H1 (cell line): ENCODE results near the gene PPP1R1C. TPM values are rescaled to one million over a fixed set of nuclear protein-coding genes. Genes with fewer than 3 reads are reported as not detected.

ENCODE experiments used
- CTCF ChIA-PET: fragments of 300-600 bp; sonication (Branson Sonifier 250); formaldehyde crosslinking; loops from one replicate; lab custom pipeline; 2021; ENCODE audit not compliant: partially characterized antibody; lab: Charles Lee
- POLR2A ChIA-PET: fragments of 300-600 bp; sonication (Branson Sonifier 250); formaldehyde crosslinking; loops from one replicate; lab custom pipeline; 2021; ENCODE audit warnings: inconsistent platforms; ENCODE audit not compliant: partially characterized antibody; lab: Charles Lee
- DNase-seq, 2 experiments: peaks; one replicate each; pipeline versions ENCODE4 v3.0.0 to v3.0.0-alpha.2; 2010 to 2022; ENCODE audit warnings: low spot score in 2 of 2, low read depth in 1 of 2, mixed read lengths in 1 of 2
- FAIRE-seq: peaks from 2 replicates; lab custom pipeline; 2011; peaks lifted over from hg19 to GRCh38; lab: Jason Lieb, UNC
- H2AFZ ChIP-seq: 2 replicates; pipeline ENCODE4 v1.8.1; 2012; ENCODE audit warnings: low read length, inconsistent platforms
- H2AK5ac ChIP-seq: 2 replicates; pipeline ENCODE4 v1.6.1; 2013; ENCODE audit warnings: low read depth, low read length
- H2BK120ac ChIP-seq: replicated peaks from 2 replicates; pipeline ENCODE3; 2013; ENCODE audit warnings: low read depth, low read length, inconsistent platforms
- H2BK12ac ChIP-seq: 2 replicates; pipeline ENCODE4 v1.6.1; 2013; ENCODE audit warnings: low read depth, low read length
- H2BK15ac ChIP-seq: 2 replicates; pipeline ENCODE4 v1.6.1; 2013; ENCODE audit warnings: low read length
- H2BK20ac ChIP-seq: 2 replicates; pipeline ENCODE4 v1.6.1; 2013; ENCODE audit warnings: low read length
- H2BK5ac ChIP-seq: 2 replicates; pipeline ENCODE4 v1.6.1; 2013; ENCODE audit warnings: low read depth, low read length
- H3K14ac ChIP-seq: 2 replicates; pipeline ENCODE4 v1.6.1; 2013; ENCODE audit warnings: inconsistent platforms; ENCODE audit not compliant: insufficient read length
- H3K18ac ChIP-seq: 2 replicates; pipeline ENCODE4 v1.6.1; 2013; ENCODE audit warnings: low read length; ENCODE audit errors: extremely low read depth
- H3K23ac ChIP-seq: 2 replicates; pipeline ENCODE4 v1.6.1; 2013; ENCODE audit warnings: inconsistent platforms; ENCODE audit not compliant: insufficient read length
- H3K23me2 ChIP-seq: 2 replicates; pipeline ENCODE4 v1.6.1; 2013; ENCODE audit warnings: low read depth, low read length
- H3K27ac ChIP-seq: 2 replicates; pipeline ENCODE4 v1.6.1; 2011; ENCODE audit warnings: low read depth, low read length, inconsistent platforms
- H3K27me3 ChIP-seq, 4 experiments: replicated peaks in 1 of 4; 1 replicate in 1 of 4; 2 replicates in 3 of 4; pipeline versions ENCODE4 v1.6.1 to v1.8.1; 2011 to 2013; ENCODE audit warnings: low read length in 3 of 4, mild to moderate bottlenecking in 3 of 4, inconsistent platforms in 2 of 4, mixed read lengths in 2 of 4, moderate library complexity in 1 of 4; ENCODE audit not compliant: control insufficient read depth in 3 of 4, insufficient read depth in 3 of 4; ENCODE audit errors: extremely low read depth in 1 of 4
- H3K36me3 ChIP-seq, 4 experiments: 2 replicates each; pipeline versions ENCODE4 v1.6.1 to v1.8.1; 2011 to 2013; ENCODE audit warnings: mild to moderate bottlenecking in 4 of 4, low read length in 3 of 4, moderate library complexity in 2 of 4, control low read depth in 1 of 4, inconsistent platforms in 1 of 4; ENCODE audit not compliant: insufficient read depth in 4 of 4, control insufficient read depth in 2 of 4
- H3K4ac ChIP-seq: replicated peaks from 2 replicates; pipeline ENCODE3; 2013; ENCODE audit warnings: low read length, low read depth, mixed read lengths, inconsistent platforms; ENCODE audit not compliant: insufficient read length
- H3K4me1 ChIP-seq, 4 experiments: replicated peaks in 1 of 4; 1 replicate in 1 of 4; 2 replicates in 3 of 4; pipeline versions ENCODE4 v1.6.1 to v1.8.1; 2011 to 2013; ENCODE audit warnings: low read length in 3 of 4, inconsistent platforms in 2 of 4, mixed read lengths in 1 of 4; ENCODE audit not compliant: insufficient read depth in 4 of 4, control insufficient read depth in 3 of 4
- H3K4me2 ChIP-seq, 2 experiments: 2 replicates each; pipeline versions ENCODE4 v1.6.1 to v1.8.1; 2011 to 2013; ENCODE audit warnings: low read depth in 2 of 2, low read length in 2 of 2, control low read depth in 1 of 2, inconsistent platforms in 1 of 2, mild to moderate bottlenecking in 1 of 2; ENCODE audit not compliant: insufficient read depth in 1 of 2
- H3K4me3 ChIP-seq, 4 experiments: fragments of 200-600, 300-600 bp in 1 of 4; sonication (generic), shearing (Covaris generic), sonication (Bioruptor Twin) in 1 of 4; 2 replicates each; pipeline versions ENCODE4 v1.5.1 to v1.8.1; 2011 to 2016; ENCODE audit warnings: low read length in 4 of 4, low read depth in 3 of 4, control low read depth in 2 of 4, inconsistent platforms in 2 of 4, mild to moderate bottlenecking in 2 of 4, mixed read lengths in 1 of 4, moderate library complexity in 1 of 4; ENCODE audit not compliant: insufficient read depth in 2 of 4; ENCODE audit errors: extremely low read depth in 1 of 4
- H3K56ac ChIP-seq: replicated peaks from 2 replicates; pipeline ENCODE3; 2013; ENCODE audit warnings: low read depth, mild to moderate bottlenecking, mixed read lengths, low read length, inconsistent platforms; ENCODE audit not compliant: insufficient read length
- H3K79me1 ChIP-seq: 2 replicates; pipeline ENCODE4 v1.6.1; 2013; ENCODE audit warnings: low read depth, low read length, control low read depth
- H3K79me2 ChIP-seq, 2 experiments: 2 replicates each; pipeline versions ENCODE4 v1.6.1 to v1.8.1; 2012 to 2013; ENCODE audit warnings: low read length in 2 of 2, mild to moderate bottlenecking in 2 of 2, inconsistent platforms in 1 of 2; ENCODE audit not compliant: insufficient read depth in 2 of 2, control insufficient read depth in 1 of 2
- H3K9ac ChIP-seq, 4 experiments: replicated peaks in 1 of 4; 1 replicate in 1 of 4; 2 replicates in 3 of 4; pipeline versions ENCODE4 v1.6.1 to v1.8.1; 2011 to 2013; ENCODE audit warnings: low read depth in 3 of 4, low read length in 3 of 4, control low read depth in 2 of 4, mild to moderate bottlenecking in 2 of 4, moderate library complexity in 2 of 4, inconsistent platforms in 1 of 4; ENCODE audit errors: extremely low read depth in 1 of 4
- H3K9me3 ChIP-seq, 2 experiments: 2 replicates each; pipeline versions ENCODE4 v1.6.1 to v1.8.1; 2012 to 2013; ENCODE audit warnings: mild to moderate bottlenecking in 2 of 2, moderate library complexity in 2 of 2, control low read depth in 1 of 2, inconsistent platforms in 1 of 2, low read depth in 1 of 2, low read length in 1 of 2, mixed read lengths in 1 of 2; ENCODE audit not compliant: insufficient read depth in 2 of 2
- H4K20me1 ChIP-seq, 2 experiments: replicated peaks in 1 of 2; 2 replicates each; pipeline versions ENCODE3 to v1.8.1; 2011 to 2013; ENCODE audit warnings: inconsistent platforms in 2 of 2, low read length in 2 of 2, mild to moderate bottlenecking in 1 of 2; ENCODE audit not compliant: insufficient read depth in 2 of 2, control insufficient read depth in 1 of 2
- H4K5ac ChIP-seq: 2 replicates; pipeline ENCODE4 v1.6.1; 2013; ENCODE audit warnings: low read length, low read depth, mixed read lengths, inconsistent platforms; ENCODE audit not compliant: insufficient read length
- H4K8ac ChIP-seq: 2 replicates; pipeline ENCODE4 v1.8.0; 2013; ENCODE audit warnings: mild to moderate bottlenecking, moderate library complexity, low read length, inconsistent platforms; ENCODE audit not compliant: insufficient read depth; ENCODE audit errors: extremely low read depth
- H4K91ac ChIP-seq: replicated peaks from 2 replicates; pipeline ENCODE3; 2013; ENCODE audit warnings: low read length, mixed read lengths, inconsistent platforms; ENCODE audit not compliant: insufficient read length
- CBX8 ChIP-seq: fragments of 300-800, 300-1000 bp; sonication (generic); IDR thresholded peaks from 2 replicates; pipeline ENCODE4 v1.7.1; 2016; ENCODE audit warnings: low read depth, low read length, borderline replicate concordance
- CHD2 ChIP-seq: IDR thresholded peaks from 2 replicates; pipeline ENCODE4 v1.6.1; 2012; ENCODE audit warnings: low read length, improper control_type of control experiment
- CREB1 ChIP-seq: IDR thresholded peaks from 2 replicates; pipeline ENCODE4 v1.6.1; 2012; ENCODE audit warnings: inconsistent platforms
- SUZ12 ChIP-seq: fragments of 200-600 bp; sonication (generic); IDR thresholded peaks from 2 replicates; pipeline ENCODE4 v1.6.1; 2012; ENCODE audit warnings: mild to moderate bottlenecking, inconsistent platforms, low read length, moderate library complexity, mixed read lengths
- polyA plus RNA-seq, 7 experiments: library from polyadenylated mRNA; depleted of rRNA in 3 of 7; stranded (reverse) in 5 of 7; unstranded in 2 of 7; fragments of >200 nt in 5 of 7; fragments of 200-250 nt in 2 of 7; gene quantifications; 1 replicate in 5 of 7; 2 replicates in 1 of 7; 4 replicates in 1 of 7; pipeline versions ENCODE4 v1.2.1 to v1.2.3, GENCODE V29; 2011 to 2013; ENCODE audit warnings: missing spikeins in 2 of 7, mixed read lengths in 2 of 7
- total RNA-seq: library from RNA; stranded (reverse); fragmentation: NEBNext Ultra II Directional; extraction: Animal tissue kit (Norgen Biotek cat#: 25700); gene quantifications from 2 replicates; pipeline ENCODE4 v1.2.1, GENCODE V29; 2021
- TF ChIP-seq, protein P1 (sequence below): IDR thresholded peaks from 2 replicates; pipeline ENCODE4 v1.6.1; 2011; ENCODE audit warnings: low read length, improper control_type of control experiment

Gene PPP1R1C
- total and polyA plus RNA-seq, 2 of the 8 experiments (the other 6 are each of a cell fraction or from before 2014, with no cell fraction given), result 1.3 to 5.3 TPM

DNA sequence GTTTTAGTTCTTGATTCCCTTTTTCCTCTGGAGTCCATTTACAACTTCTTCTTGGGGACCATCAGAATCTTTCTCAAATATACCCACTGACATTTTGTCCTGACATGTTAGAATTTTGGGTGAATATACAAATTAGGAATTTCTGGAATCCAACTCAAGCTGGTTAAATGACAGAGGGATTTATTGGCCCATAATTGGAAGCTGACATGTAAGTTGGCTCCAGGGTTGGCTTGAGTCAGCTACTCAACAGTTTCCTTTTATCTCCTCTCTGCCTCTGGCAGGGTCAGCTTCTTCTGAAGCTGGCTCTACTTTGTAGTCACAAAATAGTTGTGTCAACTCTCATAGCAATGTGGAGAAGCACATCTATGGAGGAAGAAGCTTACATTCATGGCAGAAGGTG lies 36.6 kb upstream of the PPP1R1C start:
- Histone ChIP-seq H3K79me1 (no peaks in the 10 kb centered on the region), H4K20me1 (no peaks in the 10 kb centered on the region), H4K5ac (no peak overlapping the region), H3K36me3 (no peaks in the 10 kb centered on the region), H3K18ac (no peak overlapping the region), H2AFZ (no peak overlapping the region), H3K9ac (no peak overlapping the region), H3K27ac (no peak overlapping the region), H3K4ac (no peak overlapping the region), H3K4me3 (no peak overlapping the region), H2BK20ac (no peak overlapping the region), H3K23me2 (no peaks in the 10 kb centered on the region), H4K8ac (no peak overlapping the region), H3K56ac (no peak overlapping the region), H3K23ac (no peak overlapping the region), H3K14ac (no peak overlapping the region), H3K9me3 (no peaks in the 10 kb centered on the region), H4K91ac (no peak overlapping the region), H3K4me1 (no peaks in the 10 kb centered on the region), H3K27me3 (peaks cover 0 to 2% (median 0%) of the 10 kb centered on the region in 4 experiments; a peak in 1 of 7 replicates), H2BK15ac (no peak overlapping the region), H3K79me2 (no peaks in the 10 kb centered on the region), H2AK5ac (no peak overlapping the region), H3K4me2 (no peak overlapping the region), H2BK120ac (no peak overlapping the region), H2BK12ac (no peak overlapping the region), H2BK5ac (no peak overlapping the region)
- POLR2A ChIA-PET, result no interaction called here
- CTCF ChIA-PET, result interaction anchor here (0.5 to 0.6 kb wide), 2 partner anchors 78 to 297 kb away, joined by 3 to 4 read pairs; no protein-coding TSS in a partner anchor
- DNase-seq (no peak), FAIRE-seq (no peak)
- TF ChIP-seq SUZ12 (no peak), CREB1 (no peak), CHD2 (no peak), CBX8 (no peak)
- TF ChIP-seq, protein P1, sequence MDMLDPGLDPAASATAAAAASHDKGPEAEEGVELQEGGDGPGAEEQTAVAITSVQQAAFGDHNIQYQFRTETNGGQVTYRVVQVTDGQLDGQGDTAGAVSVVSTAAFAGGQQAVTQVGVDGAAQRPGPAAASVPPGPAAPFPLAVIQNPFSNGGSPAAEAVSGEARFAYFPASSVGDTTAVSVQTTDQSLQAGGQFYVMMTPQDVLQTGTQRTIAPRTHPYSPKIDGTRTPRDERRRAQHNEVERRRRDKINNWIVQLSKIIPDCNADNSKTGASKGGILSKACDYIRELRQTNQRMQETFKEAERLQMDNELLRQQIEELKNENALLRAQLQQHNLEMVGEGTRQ, result no peak
